Loucy (cell line): ENCODE data around the gene LPP.

Experiments
- H2AFZ ChIP-seq: fragments of 200-600 bp; sonication (generic); 2 replicates; pipeline ENCODE4 v1.6.0; 2016; ENCODE audit warnings: antibody characterized with exemption, mild to moderate bottlenecking, low read length, moderate library complexity
- H3F3A ChIP-seq: fragments of 200-600 bp; 2 replicates; pipeline ENCODE4 v1.6.0; 2016; ENCODE audit warnings: antibody characterized with exemption, low read depth, mild to moderate bottlenecking
- H3K27me3 ChIP-seq: fragments of 200-600 bp; sonication (generic); 2 replicates; pipeline ENCODE4 v1.6.1; 2014; ENCODE audit warnings: low read length, mild to moderate bottlenecking; ENCODE audit not compliant: insufficient read depth, poor library complexity, severe bottlenecking
- H3K36me3 ChIP-seq: fragments of 200-600 bp; sonication (generic); 2 replicates; pipeline ENCODE4 v1.6.1; 2016; ENCODE audit warnings: low read length; ENCODE audit not compliant: insufficient read depth
- H3K4me1 ChIP-seq: fragments of 200-600 bp; sonication (generic); 2 replicates; pipeline ENCODE4 v1.5.1; 2014; ENCODE audit warnings: low read length, mild to moderate bottlenecking; ENCODE audit not compliant: insufficient read depth, poor library complexity, severe bottlenecking
- H3K4me2 ChIP-seq: fragments of 200-600 bp; sonication (generic); 2 replicates; pipeline ENCODE4 v1.6.0; 2014; ENCODE audit warnings: antibody characterized with exemption, low read length, low read depth, mild to moderate bottlenecking; ENCODE audit not compliant: poor library complexity, severe bottlenecking
- H3K4me3 ChIP-seq: fragments of 200-600 bp; sonication (generic); 2 replicates; pipeline ENCODE4 v1.5.1; 2014; ENCODE audit warnings: low read length, mild to moderate bottlenecking, mixed read lengths; ENCODE audit not compliant: poor library complexity, severe bottlenecking
- H3K79me2 ChIP-seq: fragments of 200-600 bp; sonication (generic); 2 replicates; pipeline ENCODE4 v1.6.1; 2014; ENCODE audit warnings: low read length; ENCODE audit not compliant: insufficient read depth
- H3K9ac ChIP-seq: fragments of 200-600 bp; sonication (generic); 2 replicates; pipeline ENCODE4 v1.6.0; 2014; ENCODE audit warnings: mild to moderate bottlenecking, low read depth, low read length, moderate library complexity; ENCODE audit not compliant: poor library complexity, severe bottlenecking
- H3K9me2 ChIP-seq: fragments of 200-600 bp; sonication (generic); replicated peaks from 2 replicates; pipeline ENCODE4 v1.6.1; 2016; ENCODE audit warnings: low read depth, low read length, mixed read lengths
- H3K9me3 ChIP-seq: fragments of 200-600 bp; sonication (generic); 2 replicates; pipeline ENCODE4 v1.6.1; 2014; ENCODE audit warnings: mild to moderate bottlenecking, antibody characterized with exemption, low read length, low read depth; ENCODE audit not compliant: insufficient read depth
- H4K20me1 ChIP-seq: fragments of 200-600 bp; sonication (generic); 2 replicates; pipeline ENCODE4 v1.6.0; 2014; ENCODE audit warnings: antibody characterized with exemption, low read length, mild to moderate bottlenecking; ENCODE audit not compliant: insufficient read depth, poor library complexity, severe bottlenecking
- CTCF ChIP-seq: fragments of 200-600 bp; sonication (generic); conservative IDR thresholded peaks from 2 replicates; pipeline ENCODE4 v1.5.1; 2014; ENCODE audit warnings: mild to moderate bottlenecking, antibody characterized with exemption, low read length
- EZH2phosphoT487 ChIP-seq: fragments of 200-600 bp; IDR thresholded peaks from 2 replicates; pipeline ENCODE4 v1.6.1; 2018; ENCODE audit warnings: antibody characterized with exemption, mild to moderate bottlenecking, moderate library complexity, borderline replicate concordance

Gene LPP

DNA sequence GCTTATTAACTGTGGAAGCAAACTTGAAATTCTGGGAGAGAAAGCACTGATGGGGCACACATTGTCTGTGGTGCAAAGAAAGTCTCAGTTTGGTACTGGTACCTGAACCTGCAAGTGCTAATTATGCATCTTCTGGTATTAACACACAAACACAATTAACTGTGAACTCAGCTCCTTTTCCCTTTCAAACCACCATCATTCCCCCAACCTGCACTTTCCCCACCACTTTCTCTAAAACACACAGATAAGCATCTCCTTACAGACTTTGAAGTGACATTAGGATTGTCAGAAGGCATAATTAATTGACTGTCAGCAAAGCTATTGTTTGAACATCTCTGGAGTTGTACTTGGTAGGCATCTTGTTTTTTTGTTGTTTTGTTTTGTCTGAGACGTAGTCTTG, 565.6 kb downstream of the LPP start:
- no peaks in the 10 kb centered on the region for H3K9me2 ChIP-seq
- no peaks in the 10 kb centered on the region for H3K27me3 ChIP-seq
- no peak overlapping the region for H3K9ac ChIP-seq
- H4K20me1 ChIP-seq: no peaks in the 10 kb centered on the region
- H3F3A ChIP-seq: no peaks in the 10 kb centered on the region
- TF ChIP-seq CTCF (no peak), EZH2phosphoT487 (no peak)
- peaks cover 18% of the 10 kb centered on the region for H3K4me1 ChIP-seq
- no peak overlapping the region for H3K4me2 ChIP-seq
- no peaks in the 10 kb centered on the region for H3K36me3 ChIP-seq
- H2AFZ ChIP-seq: no peak overlapping the region
- H3K9me3 ChIP-seq: no peaks in the 10 kb centered on the region
- H3K4me3 ChIP-seq: no peak overlapping the region
- no peaks in the 10 kb centered on the region for H3K79me2 ChIP-seq

GRCh38 chr3:188720215-188720614, 566.3 kb downstream of the LPP start:
- Histone ChIP-seq H2AFZ (no peak overlapping the region), H3F3A (no peaks in the 10 kb centered on the region), H3K4me3 (no peak overlapping the region), H3K9me2 (no peaks in the 10 kb centered on the region), H4K20me1 (no peaks in the 10 kb centered on the region), H3K36me3 (no peaks in the 10 kb centered on the region), H3K4me2 (no peak overlapping the region), H3K27me3 (no peaks in the 10 kb centered on the region), H3K9ac (no peak overlapping the region), H3K9me3 (no peaks in the 10 kb centered on the region), H3K4me1 (peaks cover 18% of the 10 kb centered on the region), H3K79me2 (no peaks in the 10 kb centered on the region)
- TF ChIP-seq CTCF: no peak
- no peak for TF ChIP-seq EZH2phosphoT487

DNA sequence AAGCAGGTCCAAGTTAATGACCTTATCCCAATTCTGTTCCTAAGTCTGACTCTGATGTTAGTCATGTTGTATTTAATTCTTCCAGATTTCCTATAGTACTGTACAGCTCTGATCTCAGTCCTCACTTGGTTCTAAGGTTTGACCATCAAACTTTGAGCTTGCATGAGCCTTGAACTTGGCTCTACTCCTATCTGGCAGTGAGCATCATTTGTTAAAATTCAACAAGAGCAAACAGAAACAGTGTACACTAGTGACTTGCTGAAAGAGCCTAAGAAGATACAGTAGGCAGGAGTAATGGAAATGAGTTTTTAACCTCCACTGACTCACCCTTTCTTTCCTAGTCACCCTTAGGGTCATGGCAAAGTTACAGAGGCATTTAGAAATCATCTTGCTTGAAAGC, 566.7 kb downstream of the LPP start:
- no peak overlapping the region for H3K9ac ChIP-seq
- no peaks in the 10 kb centered on the region for H3K36me3 ChIP-seq
- no peaks in the 10 kb centered on the region for H3K27me3 ChIP-seq
- TF ChIP-seq EZH2phosphoT487 (no peak), CTCF (no peak)
- no peak overlapping the region for H3K4me3 ChIP-seq
- H3K4me2 ChIP-seq: no peak overlapping the region
- no peaks in the 10 kb centered on the region for H3K9me3 ChIP-seq
- H3K9me2 ChIP-seq: no peaks in the 10 kb centered on the region
- no peaks in the 10 kb centered on the region for H3F3A ChIP-seq
- no peaks in the 10 kb centered on the region for H3K79me2 ChIP-seq
- no peak overlapping the region for H2AFZ ChIP-seq
- peaks cover 18% of the 10 kb centered on the region for H3K4me1 ChIP-seq
- H4K20me1 ChIP-seq: no peaks in the 10 kb centered on the region
